NCI-H1417 treated with DMSO at 0.1 percent for 48 hours (cell line): Measurements from ENCODE around the gene MRPL12.

Source experiments
- DNase-seq: peaks from one replicate; lab custom pipeline; 2025; lab: John Stamatoyannopoulos, UW

The MRPL12 gene

DNA sequence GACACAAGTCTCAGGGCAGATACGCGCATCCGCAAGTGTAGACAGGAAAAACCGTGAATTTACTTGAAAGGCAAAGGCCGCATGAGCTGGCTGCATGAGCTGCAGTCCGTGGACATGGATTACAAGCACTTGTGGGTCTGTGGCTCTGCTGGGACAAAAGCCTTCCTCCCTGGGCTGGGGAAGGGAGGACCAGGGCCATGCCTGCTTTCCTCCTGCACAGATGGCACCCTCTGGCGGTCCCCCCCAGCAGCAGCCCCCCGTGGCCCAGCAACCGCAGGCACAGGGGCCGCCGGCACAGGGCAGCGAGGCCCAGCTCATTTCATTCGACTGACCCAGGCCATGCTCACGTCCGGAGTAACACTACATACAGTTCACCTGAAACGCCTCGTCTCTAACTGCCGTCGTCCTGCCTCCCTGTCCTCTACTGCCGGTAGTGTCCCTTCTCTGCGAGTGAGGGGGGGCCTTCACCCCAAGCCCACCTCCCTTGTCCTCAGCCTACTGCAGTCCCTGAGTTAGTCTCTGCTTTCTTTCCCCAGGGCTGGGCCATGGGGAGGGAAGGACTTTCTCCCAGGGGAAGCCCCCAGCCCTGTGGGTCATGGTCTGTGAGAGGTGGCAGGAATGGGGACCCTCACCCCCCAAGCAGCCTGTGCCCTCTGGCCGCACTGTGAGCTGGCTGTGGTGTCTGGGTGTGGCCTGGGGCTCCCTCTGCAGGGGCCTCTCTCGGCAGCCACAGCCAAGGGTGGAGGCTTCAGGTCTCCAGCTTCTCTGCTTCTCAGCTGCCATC is 1.7 kb upstream of the MRPL12 start:
- DNase-seq: no peak

DNA sequence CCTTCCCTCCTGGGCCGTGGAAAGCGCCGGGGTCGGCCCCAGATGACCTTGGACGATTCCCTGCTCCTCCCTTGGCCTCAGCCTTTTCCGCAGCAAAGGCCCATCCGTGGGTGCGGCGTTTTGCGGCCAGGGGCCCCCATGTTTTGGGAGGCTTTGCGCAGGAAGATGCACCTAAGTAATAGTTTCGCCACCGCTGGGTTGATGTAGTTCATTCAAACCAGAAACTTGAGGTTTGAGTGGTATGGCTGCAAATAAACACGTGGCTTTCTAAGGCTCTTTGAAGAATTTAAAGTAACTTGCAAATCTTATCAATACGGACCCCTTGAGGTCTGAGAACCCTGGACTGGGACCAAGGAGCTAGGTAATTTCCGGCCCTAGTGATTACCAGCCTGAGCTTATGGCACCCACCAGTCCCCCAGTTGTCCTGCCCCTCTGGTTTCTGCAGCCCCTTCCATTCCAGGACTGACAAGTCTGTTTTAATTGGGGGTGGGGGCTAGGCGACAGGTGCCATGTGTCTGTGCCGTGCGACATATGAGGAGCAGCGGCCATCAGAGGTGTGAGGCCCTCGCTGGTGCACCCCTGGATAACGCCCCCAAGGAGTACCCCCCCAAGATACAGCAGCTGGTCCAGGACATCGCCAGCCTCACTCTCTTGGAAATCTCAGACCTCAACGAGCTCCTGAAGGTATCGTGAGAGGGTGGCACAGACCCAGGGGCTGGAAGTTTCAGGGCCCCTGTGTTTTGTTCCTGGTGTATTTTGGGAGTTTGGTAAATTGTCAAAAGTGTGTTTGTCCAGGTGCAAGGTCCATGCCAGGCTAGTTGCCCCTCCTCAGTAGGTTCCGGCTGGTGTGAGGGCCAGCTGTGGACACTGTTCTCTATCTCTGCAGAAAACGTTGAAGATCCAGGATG is 834 bp downstream of the MRPL12 start:
- DNase-seq: no peak

DNA sequence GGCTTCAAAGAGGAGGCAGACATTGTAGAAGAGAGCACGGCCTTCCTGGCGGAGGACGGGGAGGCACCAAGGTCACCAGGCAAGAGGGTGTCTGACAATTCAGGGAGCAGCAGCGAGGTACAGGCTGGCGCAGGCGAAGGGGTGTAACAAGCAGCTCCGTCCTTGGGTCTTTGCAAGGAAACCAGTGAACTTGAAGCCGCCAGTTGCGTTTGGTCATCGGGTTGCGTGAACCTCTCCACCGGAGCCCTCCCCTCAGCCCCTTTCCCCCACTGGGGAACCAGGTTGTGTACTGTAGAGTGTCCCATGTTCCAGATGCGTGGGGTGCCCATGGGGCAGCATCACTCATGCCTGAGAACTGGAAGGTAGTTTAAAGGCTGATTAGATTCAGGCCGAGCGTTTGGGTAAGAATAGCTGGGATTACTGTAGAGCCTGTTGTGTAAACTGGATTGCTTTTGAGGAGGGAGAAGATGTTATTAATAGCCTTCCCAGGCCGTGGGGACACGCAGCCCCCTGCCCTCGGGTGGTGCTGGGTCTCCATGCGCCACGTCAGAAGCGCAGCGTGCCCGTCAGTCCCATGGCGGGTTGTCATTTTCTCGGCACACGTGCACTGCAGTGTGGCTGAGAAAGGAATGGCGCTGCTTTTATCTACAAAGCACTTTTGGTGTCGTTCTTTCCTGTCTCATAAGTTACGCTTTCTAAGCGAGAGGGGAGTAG is 2.5 kb downstream of the MRPL12 start:
- DNase-seq: no peak

DNA sequence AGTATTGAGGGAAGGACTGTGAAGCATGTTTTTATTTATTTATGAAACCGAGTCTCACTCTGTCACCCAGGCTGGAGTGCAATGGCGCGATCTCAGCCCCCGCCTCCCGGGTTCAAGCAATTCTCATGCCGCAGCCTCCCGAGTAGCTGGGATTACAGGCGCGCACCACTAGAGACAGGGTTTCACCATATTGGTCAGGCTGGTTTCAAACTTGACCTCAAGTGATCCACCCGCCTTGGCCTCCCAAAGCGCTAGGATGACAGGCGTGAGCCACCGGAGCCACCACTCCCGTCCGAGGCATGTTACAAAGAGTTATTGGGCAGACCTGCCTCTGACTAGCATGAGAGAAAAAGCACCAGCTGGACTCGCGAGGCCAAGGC is 3.1 kb downstream of the MRPL12 start:
- no peak for DNase-seq

DNA sequence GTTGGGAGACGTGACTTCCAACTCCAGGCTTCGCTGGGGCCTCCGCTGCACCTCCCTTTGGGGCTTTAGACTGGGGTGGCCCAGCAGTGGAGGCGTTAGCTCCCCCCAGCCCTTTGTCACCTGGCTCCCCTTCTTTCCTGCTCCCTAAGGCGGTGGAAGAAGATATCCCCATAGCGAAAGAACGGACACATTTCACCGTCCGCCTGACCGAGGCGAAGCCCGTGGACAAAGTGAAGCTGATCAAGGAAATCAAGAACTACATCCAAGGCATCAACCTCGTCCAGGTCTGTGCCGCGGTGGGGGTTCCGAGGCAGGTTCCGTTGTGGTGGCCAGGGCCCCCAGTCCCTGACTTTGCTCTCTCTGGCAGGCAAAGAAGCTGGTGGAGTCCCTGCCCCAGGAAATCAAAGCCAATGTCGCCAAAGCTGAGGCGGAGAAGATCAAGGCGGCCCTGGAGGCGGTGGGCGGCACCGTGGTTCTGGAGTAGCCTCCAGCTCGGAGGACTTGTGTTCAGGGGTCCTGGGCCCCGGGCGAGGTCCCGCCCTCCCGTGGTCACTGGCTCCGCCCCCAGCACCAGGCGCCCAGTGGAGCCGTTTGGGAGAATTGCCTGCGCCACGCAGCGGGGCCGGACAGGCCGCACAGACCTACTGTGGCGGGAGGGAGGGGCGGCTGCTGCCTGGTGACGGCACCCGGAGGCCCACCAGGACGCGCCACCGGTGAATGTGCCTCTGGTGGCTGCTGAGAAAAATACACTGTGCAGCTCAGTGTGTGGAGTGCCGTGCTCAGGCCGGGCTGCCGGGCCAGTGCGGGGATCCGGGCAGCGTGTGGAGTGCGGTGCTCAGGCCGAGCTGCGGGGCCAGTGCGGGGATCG is 3.8 kb downstream of the MRPL12 start:
- no peak for DNase-seq

DNA sequence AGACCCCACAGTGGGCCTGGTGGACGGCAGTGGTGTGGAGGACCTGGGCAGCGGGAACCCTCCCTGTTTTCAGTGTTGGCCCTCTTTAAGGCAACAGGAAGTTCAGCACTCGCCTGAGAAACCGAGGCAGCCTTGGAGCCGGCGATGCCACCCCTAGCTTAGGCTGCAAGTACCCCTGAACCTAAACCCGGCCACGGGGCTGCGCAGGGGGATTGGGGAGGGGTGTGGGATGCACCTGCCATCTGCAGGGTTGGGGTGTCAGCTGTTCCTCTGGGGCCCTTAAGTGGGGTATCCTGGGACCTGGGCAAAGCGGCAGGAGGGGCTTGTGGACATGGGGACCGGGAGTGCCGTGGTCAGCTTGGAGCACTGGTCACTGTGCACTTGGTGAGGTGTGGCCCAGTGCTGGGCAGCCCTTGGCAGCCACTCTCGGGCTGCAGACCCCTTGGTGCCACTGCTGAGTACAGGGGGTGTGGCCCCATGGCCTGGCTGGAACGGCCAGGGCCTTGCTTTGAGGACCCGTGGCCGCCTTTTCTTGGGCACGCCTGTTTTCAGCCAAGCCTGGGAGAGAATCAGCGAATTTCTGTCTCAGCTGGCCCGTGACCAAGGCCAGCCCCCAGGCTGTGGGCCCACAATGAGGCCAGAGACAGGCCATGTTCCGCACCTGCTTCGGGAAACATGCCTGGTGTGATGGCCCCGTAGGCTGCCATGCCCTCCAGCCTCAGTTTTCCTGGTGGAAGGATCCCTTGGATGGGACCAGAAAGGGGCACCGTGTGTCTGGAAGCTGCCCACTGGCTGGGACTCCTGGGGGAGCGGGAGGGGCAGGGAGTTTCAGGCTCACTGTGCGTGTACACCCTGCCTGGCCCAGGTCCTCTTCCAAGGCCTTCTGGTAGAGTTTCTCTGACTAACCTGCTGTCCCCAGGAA is 4.8 kb downstream of the MRPL12 start:
- DNase-seq: no peak

DNA sequence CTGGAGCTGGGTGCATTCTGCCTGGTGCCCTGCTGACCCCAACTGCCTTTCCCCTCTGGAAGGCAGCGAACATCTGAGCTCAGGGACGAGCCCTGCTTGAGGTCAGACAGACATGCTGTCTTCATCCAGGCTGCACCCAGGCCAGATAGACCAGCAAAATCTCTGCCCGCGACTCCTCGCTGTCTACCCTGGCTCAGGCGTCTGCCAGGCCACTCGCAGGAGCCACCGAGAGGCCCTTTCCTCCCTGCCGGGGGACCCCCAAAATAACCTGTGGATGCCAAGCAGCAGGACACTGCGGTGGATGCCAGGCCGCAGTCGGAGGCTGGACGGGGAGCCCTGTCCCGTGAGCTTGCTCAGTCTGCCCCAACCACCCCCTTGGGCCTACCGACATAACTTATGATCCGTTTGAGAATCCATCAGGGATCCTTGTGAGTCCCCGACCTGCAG is 5.6 kb downstream of the MRPL12 start:
- DNase-seq: no peak

DNA sequence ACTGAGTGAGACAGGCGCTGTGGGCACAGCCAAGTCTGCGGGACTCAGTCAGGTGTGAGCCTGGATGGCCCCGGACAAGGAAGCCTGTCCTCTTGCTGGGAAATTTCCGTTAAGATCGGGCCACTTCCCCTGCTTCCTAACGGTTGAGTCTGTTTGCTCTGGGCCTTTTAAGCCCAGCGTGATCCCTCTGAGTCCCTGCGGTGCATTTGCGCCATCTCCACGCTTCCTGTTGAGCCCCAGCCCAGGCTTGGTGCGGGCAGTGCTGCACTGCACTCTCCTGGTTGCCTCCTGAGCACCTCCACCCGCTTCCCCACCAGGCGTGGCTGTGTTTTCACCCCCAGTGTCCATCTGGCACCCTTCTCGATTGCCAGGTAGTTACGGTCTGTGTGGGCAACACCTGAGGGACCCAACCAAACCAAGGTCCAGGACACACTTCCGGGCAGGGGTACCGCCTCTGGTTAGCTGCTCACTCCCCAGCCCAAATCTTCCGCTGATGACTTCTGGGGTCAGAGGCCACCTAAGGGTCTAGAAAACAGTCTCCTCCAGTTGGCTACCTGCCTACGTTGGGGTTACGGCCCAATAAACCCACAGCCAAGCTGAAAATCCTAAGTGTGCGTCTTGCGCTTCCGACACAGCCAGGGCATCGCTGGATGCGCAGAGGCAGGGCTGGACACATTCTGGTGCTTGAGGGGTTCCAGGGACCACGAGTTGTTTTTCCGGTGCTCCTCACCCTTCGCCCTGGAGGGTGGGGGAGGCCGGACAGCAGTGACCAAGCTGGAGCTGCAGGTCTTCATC is 7.5 kb downstream of the MRPL12 start:
- DNase-seq: no peak

DNA sequence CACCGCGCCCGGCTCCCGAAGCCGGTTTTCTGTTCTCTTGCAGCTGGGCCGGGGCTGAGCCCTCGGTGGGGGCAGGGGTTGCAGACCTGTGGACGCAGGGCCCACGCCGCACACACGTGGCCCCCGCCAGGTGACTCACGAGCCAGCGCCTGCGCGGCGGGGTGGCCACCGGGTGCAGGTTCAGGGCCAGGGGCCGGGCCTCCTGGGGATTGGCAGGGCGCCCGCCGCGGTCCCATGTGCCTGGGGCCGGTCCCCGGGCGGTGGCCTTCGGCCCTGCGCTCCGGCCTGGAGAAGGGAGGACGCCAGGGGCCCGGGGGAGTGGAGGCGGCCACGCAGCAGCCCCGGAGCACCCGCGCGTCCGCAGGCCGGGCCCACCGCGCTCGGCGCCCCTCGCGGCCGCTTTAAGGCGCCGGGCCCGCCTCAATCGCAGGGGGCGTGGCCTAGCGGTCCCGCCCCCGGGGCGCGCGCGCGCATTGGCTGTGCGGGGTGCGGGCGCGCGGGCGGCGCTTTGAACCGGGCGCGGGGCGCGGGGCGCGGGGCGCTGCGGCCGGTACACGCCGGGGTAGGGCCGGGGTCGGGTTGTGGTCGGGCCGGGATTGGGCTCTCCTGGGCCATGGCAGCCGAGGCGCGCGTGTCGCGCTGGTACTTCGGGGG is 8.8 kb downstream of the MRPL12 start, which contains the start of gene SLC25A10:
TSS of gene SLC25A10 (plus strand) at position 471 of the 654 bp plus-strand sequence. CDS start at position 614, 143 bp downstream.
- no peak for DNase-seq

DNA sequence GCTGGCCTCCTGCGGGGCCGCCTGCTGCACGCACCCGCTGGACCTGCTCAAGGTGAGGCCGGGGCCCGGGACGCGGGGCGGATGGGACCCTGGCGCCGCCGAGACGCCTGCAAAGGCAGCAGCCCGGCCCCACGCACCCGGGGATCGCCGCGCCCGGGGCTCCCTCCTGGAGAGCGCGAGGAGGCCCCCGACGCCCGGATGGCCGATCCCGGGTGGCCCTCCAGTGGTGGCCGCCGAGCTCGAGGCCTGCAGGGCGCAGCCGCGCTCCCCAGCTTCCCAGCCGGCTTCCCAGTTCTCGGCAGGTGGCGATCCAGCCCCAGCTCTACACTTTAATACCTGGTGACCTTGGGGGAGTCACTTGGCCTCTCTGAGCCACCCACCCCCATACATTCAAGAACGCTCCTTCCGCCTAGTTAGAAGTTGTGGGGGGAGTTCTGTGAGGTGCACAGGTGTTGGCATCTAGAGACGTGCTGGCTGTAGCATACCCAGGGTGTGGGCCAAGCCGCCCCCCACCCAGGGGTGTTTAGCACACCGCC is 9.4 kb downstream of the MRPL12 start:
- no peak for DNase-seq

DNA sequence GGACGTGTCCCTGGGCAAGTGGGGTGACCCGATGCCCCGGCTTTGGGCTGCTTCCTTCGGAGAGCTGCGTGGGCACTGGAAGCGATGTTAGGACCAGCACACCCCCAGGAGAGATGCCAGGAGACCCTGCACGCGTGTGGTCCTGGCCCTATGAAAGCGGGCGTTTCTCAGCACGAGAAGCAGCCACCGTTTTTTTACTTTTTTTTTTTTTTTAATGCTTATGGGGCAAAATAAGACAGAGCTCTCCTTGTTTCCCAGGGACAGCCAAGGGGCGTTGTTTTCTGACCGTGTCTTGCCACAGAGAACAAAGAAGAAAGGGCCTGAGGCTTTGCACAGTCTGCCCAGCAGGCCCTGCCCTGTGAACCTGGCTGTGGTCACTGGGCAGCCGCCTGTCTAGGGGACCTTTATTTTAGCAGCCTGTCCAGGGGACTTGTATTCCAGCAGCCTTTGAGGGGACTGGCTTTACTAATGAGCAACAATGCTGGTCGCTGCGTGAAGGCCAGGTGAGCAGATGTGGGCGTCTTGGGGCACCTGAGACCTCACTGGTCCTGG is 9.9 kb downstream of the MRPL12 start:
- DNase-seq: no peak

DNA sequence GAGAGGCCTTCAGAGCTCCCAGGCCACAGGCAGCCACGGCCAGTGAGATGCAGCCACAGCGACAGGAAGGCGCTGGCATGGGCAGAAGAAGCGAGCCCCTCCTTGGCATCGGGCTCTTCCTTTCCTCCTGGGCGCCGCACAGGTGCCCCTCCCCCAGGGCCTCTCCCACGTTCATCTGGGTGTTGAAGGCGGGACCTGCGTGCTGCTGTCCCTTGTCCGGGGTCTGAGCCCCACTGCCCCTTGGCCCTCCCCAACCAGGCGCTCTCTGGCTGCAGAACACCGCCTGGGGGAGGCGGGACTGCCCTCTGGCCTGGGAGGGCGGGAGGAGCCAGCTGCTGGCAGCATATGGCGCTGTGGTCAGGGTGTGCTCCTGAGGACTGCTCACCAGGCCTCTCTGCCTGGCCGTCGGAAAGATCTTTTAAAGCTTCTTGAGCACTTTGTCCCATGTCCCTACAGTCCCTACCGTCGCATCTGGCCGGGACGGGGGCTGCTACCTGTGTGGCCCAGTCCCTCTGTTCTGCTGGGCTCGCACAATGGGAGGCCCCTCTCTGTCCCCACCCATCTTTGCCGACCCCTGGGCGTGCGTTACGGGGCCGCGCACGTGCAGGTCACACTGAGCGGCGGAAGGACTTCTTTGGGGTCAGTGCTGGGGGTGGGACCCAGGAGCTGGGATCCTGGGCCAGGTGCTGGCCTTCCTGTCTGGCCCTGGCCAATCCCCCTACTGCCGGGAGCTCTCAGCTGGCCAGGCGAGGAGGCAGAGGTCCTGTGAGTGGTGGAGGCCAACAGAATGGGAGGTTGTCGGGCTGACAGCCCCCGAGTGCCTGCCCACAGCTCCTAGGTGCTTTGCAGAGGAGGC is 10.6 kb downstream of the MRPL12 start:
- no peak for DNase-seq

DNA sequence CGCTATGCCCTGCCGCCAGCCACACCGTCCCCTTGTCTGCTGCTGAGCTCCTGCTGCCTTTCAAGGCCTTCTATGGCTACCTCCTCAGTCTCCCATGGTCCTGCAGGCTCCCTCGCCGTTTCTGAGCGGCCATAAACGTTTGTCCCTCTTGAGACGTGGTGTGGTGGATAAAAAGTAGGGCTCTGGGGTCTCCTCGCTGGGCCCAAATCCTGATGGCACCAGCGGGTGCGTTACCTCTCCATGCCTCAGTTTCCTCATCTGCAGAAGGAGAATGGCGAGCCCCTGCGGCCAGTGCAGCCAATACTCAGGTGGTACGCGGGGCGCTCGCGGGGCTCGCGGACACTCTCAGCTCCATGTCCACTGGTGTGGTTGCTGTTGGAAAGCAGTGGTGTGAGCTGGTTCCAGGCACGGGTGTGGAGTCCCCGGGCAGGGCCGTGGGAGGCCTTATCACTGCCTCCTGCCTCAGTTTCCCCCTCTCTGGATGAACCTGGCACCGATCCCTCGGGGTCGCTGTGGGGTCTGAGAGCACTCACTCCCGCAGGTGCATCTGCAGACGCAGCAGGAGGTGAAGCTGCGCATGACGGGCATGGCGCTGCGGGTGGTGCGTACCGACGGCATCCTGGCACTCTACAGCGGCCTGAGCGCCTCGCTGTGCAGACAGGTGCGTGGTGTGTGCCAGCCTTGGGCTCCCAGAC is 11.4 kb downstream of the MRPL12 start:
- no peak for DNase-seq

DNA sequence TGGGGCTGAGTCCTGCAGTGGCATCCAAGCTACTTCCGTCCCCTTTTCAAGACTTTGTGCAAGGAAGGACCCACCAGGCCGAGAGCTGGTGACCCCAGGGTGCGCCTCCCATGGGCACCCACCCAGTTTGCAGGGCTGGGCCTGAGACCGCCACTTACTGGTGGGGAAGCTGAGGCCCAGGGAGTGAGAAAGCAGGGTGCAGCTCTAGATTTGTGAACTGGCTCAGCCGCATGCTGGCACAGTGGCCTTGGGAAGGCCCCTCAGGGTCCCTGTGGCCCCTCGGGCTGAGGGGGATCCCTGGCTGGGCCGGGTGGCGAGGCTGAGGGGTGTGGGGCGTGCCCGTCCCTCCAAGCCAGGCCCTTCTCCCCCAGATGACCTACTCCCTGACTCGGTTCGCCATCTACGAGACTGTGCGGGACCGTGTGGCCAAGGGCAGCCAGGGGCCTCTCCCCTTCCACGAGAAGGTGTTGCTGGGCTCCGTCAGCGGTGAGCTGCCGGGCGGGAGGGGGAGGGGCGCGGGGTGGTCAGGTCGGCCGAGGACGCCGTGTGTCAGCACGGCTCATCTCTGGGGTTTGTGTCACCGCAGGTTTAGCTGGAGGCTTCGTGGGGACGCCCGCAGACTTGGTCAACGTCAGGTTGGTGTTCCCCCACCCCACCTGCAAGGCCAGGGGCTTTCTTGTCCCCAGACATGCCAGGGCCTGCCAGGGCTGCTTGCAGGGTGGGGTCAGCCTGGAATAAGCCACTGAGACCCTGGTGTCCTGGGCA is 12.1 kb downstream of the MRPL12 start:
- no peak for DNase-seq

DNA sequence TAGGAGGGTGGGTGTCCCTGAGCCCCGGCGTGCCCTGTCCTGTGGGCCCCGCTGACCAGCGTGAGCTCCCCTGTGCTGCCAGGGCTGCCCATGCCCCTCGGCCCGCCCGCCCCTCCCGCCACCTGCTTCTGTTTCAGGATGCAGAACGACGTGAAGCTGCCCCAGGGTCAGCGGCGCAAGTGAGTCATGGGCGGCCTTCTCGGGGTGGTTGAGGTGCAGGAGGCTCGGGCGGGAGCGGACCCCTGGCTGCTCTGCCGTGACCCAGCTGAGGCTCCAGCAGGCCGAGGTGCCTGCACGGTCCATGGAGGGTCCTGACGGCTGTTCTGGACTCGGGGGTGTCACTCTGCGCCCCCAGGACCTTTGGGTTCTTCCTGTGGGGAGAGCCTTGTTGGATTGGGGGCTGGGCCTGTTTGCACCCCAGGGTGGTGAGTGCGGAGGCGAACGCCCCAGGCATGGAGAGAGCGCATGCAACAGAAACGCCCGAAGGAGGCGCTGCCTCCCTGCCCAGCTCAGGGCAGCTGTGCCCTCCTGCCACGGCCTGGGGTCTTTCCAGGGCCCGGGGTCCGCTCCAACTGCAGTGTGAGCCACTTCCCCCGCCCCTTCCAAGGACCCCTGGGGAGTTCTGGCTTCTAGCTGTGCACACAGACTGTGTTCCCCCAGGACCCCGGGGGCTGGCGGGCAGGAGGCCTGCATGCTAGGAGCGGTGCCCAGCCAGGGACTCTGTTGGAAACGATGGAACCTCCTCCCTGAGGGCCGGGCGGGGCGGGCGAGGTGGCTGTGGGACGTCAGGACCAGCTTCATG is 12.9 kb downstream of the MRPL12 start:
- DNase-seq: no peak
